Mucosa of descending colon (tissue), 3 donors: ENCODE data around the gene FKBP5. TPM values are rescaled to one million over a fixed set of nuclear protein-coding genes. Genes with fewer than 3 reads are reported as not detected.
"Not testable (repeated sequence)": the region's sequence is repeated elsewhere in the genome, so short reads cannot be mapped to it uniquely, and the experiment has no call there.

Experiments
- ATAC-seq: fragments of 200-7000 bp; cut with Tn5 transposase; one replicate; pipeline ENCODE4 v1.9.1; 2020; ENCODE audit warnings: mild to moderate bottlenecking, moderate library complexity
- DNase-seq, 3 donors: peaks; one replicate each; pipeline ENCODE4 v3.0.0-alpha.2; 2020
- H3K36me3 ChIP-seq: fragments of 200-600 bp; one replicate; pipeline ENCODE4 v1.8.0; 2021; ENCODE audit warnings: low read depth, mild to moderate bottlenecking
- H3K4me1 ChIP-seq: fragments of 200-600 bp; one replicate; pipeline ENCODE4 v1.8.0; 2021; ENCODE audit warnings: low read depth, mild to moderate bottlenecking
- H3K4me3 ChIP-seq: fragments of 200-600 bp; one replicate; pipeline ENCODE4 v1.8.0; 2021; ENCODE audit warnings: mild to moderate bottlenecking
- H3K9me3 ChIP-seq: fragments of 200-600 bp; one replicate; pipeline ENCODE4 v1.8.0; 2021; ENCODE audit warnings: mild to moderate bottlenecking
- CTCF ChIP-seq: fragments of 200-600 bp; IDR thresholded peaks from one replicate; pipeline ENCODE4 v1.8.0; 2022; ENCODE audit warnings: antibody characterized with exemption, mild to moderate bottlenecking
- intact Hi-C, 2 donors: fragments of 100-400 bp; cut with DNase I in 1 of 2; cut with micrococcal nuclease in 1 of 2; formaldehyde crosslinking; loops; one replicate each; pipeline versions ENCODE4 v1.11.0 to v1.11.1; 2022; cut with DNase I, micrococcal nuclease
- total RNA-seq, 3 donors: library from RNA; stranded (reverse); fragmentation: NEBNext Ultra II Directional in 2 of 3; extraction: Animal tissue kit (Norgen Biotek cat#: 25700) in 2 of 3; gene quantifications; one replicate each; pipeline versions ENCODE4 v1.2.1 to v1.2.4, GENCODE V29; 2021 to 2023
- donor health status: DM: no; HTN: no; CAD: no; lungs with moderate emphysema.
- donor health status: DM: no; HTN: no; CAD: no.
- donor health status: DM: no; HTN: yes; CAD: no.

FKBP5 gene
- total RNA-seq, 3 donors from 2014 or later = 22.1 to 174 (median 150) TPM

GRCh38 chr6:35543459-35544193 is 145.1 kb downstream of the FKBP5 start:
- intact Hi-C loops = no loop called here
- no peak for ATAC-seq
- H3K36me3 ChIP-seq = no peaks in the 10 kb centered on the region
- no peaks in the 10 kb centered on the region for H3K9me3 ChIP-seq
- H3K4me3 ChIP-seq = no peak overlapping the region
- H3K4me1 ChIP-seq = no peaks in the 10 kb centered on the region
- no peak for TF ChIP-seq CTCF
- DNase-seq = no peak

GRCh38 chr6:35541836-35542235 is 146.9 kb downstream of the FKBP5 start:
- H3K9me3 ChIP-seq = no peaks in the 10 kb centered on the region
- no peaks in the 10 kb centered on the region for H3K36me3 ChIP-seq
- H3K4me1 ChIP-seq = no peaks in the 10 kb centered on the region
- TF ChIP-seq CTCF = no peak
- intact Hi-C loops = no loop called here
- no peak for ATAC-seq
- no peak for DNase-seq
- H3K4me3 ChIP-seq = no peak overlapping the region

- DNase-seq (no peak), ATAC-seq (no peak)
- no peak for TF ChIP-seq CTCF
- no peaks in the 10 kb centered on the region for H3K36me3 ChIP-seq
- intact Hi-C loops = no loop called here
- no peak overlapping the region for H3K4me3 ChIP-seq
- no peaks in the 10 kb centered on the region for H3K4me1 ChIP-seq
- no peaks in the 10 kb centered on the region for H3K9me3 ChIP-seq
Measured at GRCh38 chr6:35539223-35539622, 149.5 kb downstream of the FKBP5 start.

GRCh38 chr6:35535847-35536246 is 152.9 kb downstream of the FKBP5 start:
- intact Hi-C loops, H3K4me3 ChIP-seq, DNase-seq, H3K4me1 ChIP-seq, H3K36me3 ChIP-seq, ATAC-seq, H3K9me3 ChIP-seq: not testable (repeated sequence)

- Histone ChIP-seq H3K9me3 (no peaks in the 10 kb centered on the region), H3K36me3 (no peaks in the 10 kb centered on the region), H3K4me3 (no peak overlapping the region), H3K4me1 (no peaks in the 10 kb centered on the region)
- intact Hi-C loops = no loop called here
- no peak for DNase-seq
- ATAC-seq = no peak
- TF ChIP-seq CTCF = no peak
Measured at GRCh38 chr6:35534407-35535170, 154.1 kb downstream of the FKBP5 start.

GRCh38 chr6:35533981-35534380 is 154.7 kb downstream of the FKBP5 start:
- no peak overlapping the region for H3K4me3 ChIP-seq
- no peak for DNase-seq
- intact Hi-C loops = no loop called here
- no peak for ATAC-seq
- no peaks in the 10 kb centered on the region for H3K36me3 ChIP-seq
- H3K9me3 ChIP-seq = no peaks in the 10 kb centered on the region
- TF ChIP-seq CTCF = no peak
- H3K4me1 ChIP-seq = no peaks in the 10 kb centered on the region
